GM12878 (cell line): Measurements from ENCODE around the gene DMD. TPM values are rescaled to one million over a fixed set of nuclear protein-coding genes. Genes with fewer than 3 reads are reported as not detected.

Experiments used
- ATAC-seq: fragments of 200-7000 bp; cut with Tn5 transposase; 3 replicates; pipeline ENCODE4 v1.9.1; 2020; ENCODE audit warnings: mild to moderate bottlenecking, moderate library complexity
- BruUV-seq: library from RNA; stranded (reverse); fragments of 400-500 nt; replicated peaks from 2 replicates; lab custom pipeline; 2021; lab: Mats Ljungman, UMichigan
- CTCF ChIA-PET: fragments of 300-600 bp; sonication (Branson Sonifier 250); formaldehyde crosslinking; extraction: SDS; loops from one replicate; lab custom pipeline; 2021; ENCODE audit warnings: inconsistent platforms; lab: Yijun Ruan, JAX
- POLR2A ChIA-PET: fragments of 350-600 bp; formaldehyde crosslinking; extraction: SDS; loops from one replicate; lab custom pipeline; 2021; ENCODE audit warnings: inconsistent platforms; lab: Charles Lee
- RAD21 ChIA-PET: fragments of 300-600 bp; sonication (Branson Sonifier 250); formaldehyde crosslinking; loops from one replicate; lab custom pipeline; 2023; ENCODE audit warnings: antibody characterized with exemption; ENCODE audit not compliant: unreplicated experiment; lab: Charles Lee
- SMC1A ChIA-PET: fragments of 300-600 bp; sonication (Branson Sonifier 250); formaldehyde crosslinking; loops from one replicate; lab custom pipeline; 2023; ENCODE audit not compliant: unreplicated experiment, uncharacterized antibody; lab: Charles Lee
- DNase-seq: peaks from one replicate; pipeline ENCODE4 v3.0.0-alpha.2; 2011; ENCODE audit warnings: low read depth, low spot score
- FAIRE-seq: peaks from 3 replicates; lab custom pipeline; 2011; peaks lifted over from hg19 to GRCh38; lab: Jason Lieb, UNC
- H2AFZ ChIP-seq: 2 replicates; pipeline ENCODE4 v1.6.0; 2011; ENCODE audit warnings: low read depth, low read length, control low read depth; ENCODE audit not compliant: control insufficient read depth
- H3K27ac ChIP-seq: 2 replicates; pipeline ENCODE4 v1.5.1; 2011; ENCODE audit warnings: control low read depth; ENCODE audit not compliant: control insufficient read depth, insufficient read depth
- H3K27me3 ChIP-seq, 2 experiments: replicated peaks in 1 of 2; 2 replicates each; pipeline versions ENCODE4 v1.6.0 to v1.6.1; 2011; ENCODE audit warnings: low read length in 1 of 2; ENCODE audit not compliant: control insufficient read depth in 2 of 2, insufficient read depth in 2 of 2
- H3K36me3 ChIP-seq, 2 experiments: 2 replicates each; pipeline ENCODE4 v1.5.1; 2011; ENCODE audit warnings: low read length in 1 of 2; ENCODE audit not compliant: control insufficient read depth in 2 of 2, insufficient read depth in 2 of 2
- H3K4me1 ChIP-seq: 2 replicates; pipeline ENCODE4 v1.6.1; 2011; ENCODE audit warnings: mild to moderate bottlenecking, low read length, moderate library complexity, mixed read lengths; ENCODE audit not compliant: control insufficient read depth, insufficient read depth
- H3K4me2 ChIP-seq: 2 replicates; pipeline ENCODE4 v1.6.0; 2011; ENCODE audit warnings: control low read depth; ENCODE audit not compliant: control insufficient read depth, insufficient read depth
- H3K4me3 ChIP-seq: fragments of 200-600 bp; sonication (generic); 2 replicates; pipeline ENCODE4 v1.5.1; 2016
- H3K79me2 ChIP-seq: 2 replicates; pipeline ENCODE4 v1.6.0; 2011; ENCODE audit warnings: low read length; ENCODE audit not compliant: control insufficient read depth, insufficient read depth
- H3K9ac ChIP-seq: 2 replicates; pipeline ENCODE4 v1.8.0; 2011; ENCODE audit warnings: low read length, control low read depth, mixed read lengths; ENCODE audit not compliant: control insufficient read depth, insufficient read depth
- H3K9me3 ChIP-seq: replicated peaks from 3 replicates; pipeline ENCODE4 v1.5.1; 2011; ENCODE audit warnings: mild to moderate bottlenecking, low read length; ENCODE audit not compliant: control insufficient read depth, insufficient read depth
- H4K20me1 ChIP-seq: 2 replicates; pipeline ENCODE4 v1.6.0; 2011; ENCODE audit not compliant: control insufficient read depth, insufficient read depth
- CHD1 ChIP-seq: IDR thresholded peaks from 2 replicates; pipeline ENCODE4 v1.6.1; 2012; ENCODE audit warnings: low read depth, low read length, improper control_type of control experiment
- FOXM1 ChIP-seq: IDR thresholded peaks from 2 replicates; pipeline ENCODE4 v1.6.1; 2012; ENCODE audit warnings: low read depth, mild to moderate bottlenecking, inconsistent platforms, low read length, moderate library complexity
- IKZF2 ChIP-seq, 2 experiments: fragments of 450-650 bp; IDR thresholded peaks; 2 replicates each; pipeline ENCODE4 v1.6.1; 2017; ENCODE audit warnings: mild to moderate bottlenecking in 2 of 2, moderate library complexity in 2 of 2
- NR2C1 ChIP-seq: fragments of 450-650 bp; IDR thresholded peaks from 2 replicates; pipeline ENCODE4 v1.6.1; 2017; ENCODE audit warnings: antibody characterized with exemption, mild to moderate bottlenecking, moderate library complexity
- PKNOX1 ChIP-seq: fragments of 450-650 bp; IDR thresholded peaks from 2 replicates; pipeline ENCODE4 v1.6.1; 2016; ENCODE audit warnings: mild to moderate bottlenecking
- POU2F2 ChIP-seq: IDR thresholded peaks from 3 replicates; pipeline ENCODE4 v1.6.1; 2011; ENCODE audit warnings: low read depth, mild to moderate bottlenecking, low read length, borderline replicate concordance
- RELB ChIP-seq: fragments of 450-650 bp; IDR thresholded peaks from 2 replicates; pipeline ENCODE4 v1.6.1; 2017; ENCODE audit warnings: low read depth, mild to moderate bottlenecking, moderate library complexity
- USF1 ChIP-seq: IDR thresholded peaks from 2 replicates; pipeline ENCODE4 v1.6.1; 2011; ENCODE audit warnings: borderline replicate concordance, low read depth, mild to moderate bottlenecking, moderate library complexity, mixed read lengths, low read length; ENCODE audit not compliant: insufficient read depth; ENCODE audit errors: extremely low read length
- ZBTB33 ChIP-seq: fragments of 450-650 bp; IDR thresholded peaks from 2 replicates; pipeline ENCODE4 v1.6.1; 2017; ENCODE audit warnings: mild to moderate bottlenecking
- WGBS: methylation state at CpG from one replicate; pipeline ENCODE4 v1.1.6; 2016; ENCODE audit warnings: low lambda C conversion rate; ENCODE audit not compliant: insufficient replicate concordance, insufficient coverage; ENCODE audit errors: missing lambda C conversion rate; 5-methylcytosine and 5-hydroxymethylcytosine counted together
- in situ Hi-C: fragments of 300-500 bp; cut with MboI; formaldehyde crosslinking; loops from 9 replicates; pipeline ENCODE4 v1.14.3; 2018; ENCODE audit warnings: mixed read lengths
- intact Hi-C: fragments of 100-400 bp; cut with micrococcal nuclease; formaldehyde crosslinking; loops from one replicate; pipeline ENCODE4 v1.14.2; 2022; ENCODE audit not compliant: unreplicated experiment
- polyA plus RNA-seq, 11 experiments: library from polyadenylated mRNA; depleted of rRNA in 4 of 11; unstranded in 6 of 11; stranded (reverse) in 5 of 11; fragments of >200 nt; fragmentation: Nextera tagmentation in 4 of 11; fragmentation: Illumina TruSeq in 1 of 11; extraction: Ambion mirVana in 4 of 11; extraction: Trizol in 1 of 11; gene quantifications; 1 replicate in 1 of 11; 2 replicates in 10 of 11; pipeline versions ENCODE4 v1.2.1 to v1.2.3, GENCODE V29; 2011 to 2016; ENCODE audit warnings: inconsistent platforms in 2 of 11, missing spikeins in 2 of 11, low read depth in 1 of 11
- total RNA-seq, 4 experiments: library from RNA; depleted of rRNA in 3 of 4; stranded (reverse); fragments of >200 nt in 3 of 4; fragmentation: Illumina TruSeq in 1 of 4; extraction: Trizol in 1 of 4; gene quantifications; 2 replicates each; pipeline versions ENCODE4 v1.2.1 to v1.2.3, GENCODE V29; 2013 to 2021
- TF ChIP-seq, protein P1 (sequence below): fragments of 450-650 bp; formaldehyde crosslinking; IDR thresholded peaks from 2 replicates; pipeline ENCODE4 v1.5.0; 2022; ENCODE audit warnings: mild to moderate bottlenecking, missing genetic modification characterization

DMD gene
- total and polyA plus RNA-seq, 10 of the 15 experiments (the other 5 are each of a cell fraction or from before 2014, with no cell fraction given), result 1.4 to 24.3 (median 4.3) TPM

GRCh38 chrX:31307952-31308351 is 1903.4 kb downstream of the DMD start (continued):
- TF ChIP-seq, protein P1, sequence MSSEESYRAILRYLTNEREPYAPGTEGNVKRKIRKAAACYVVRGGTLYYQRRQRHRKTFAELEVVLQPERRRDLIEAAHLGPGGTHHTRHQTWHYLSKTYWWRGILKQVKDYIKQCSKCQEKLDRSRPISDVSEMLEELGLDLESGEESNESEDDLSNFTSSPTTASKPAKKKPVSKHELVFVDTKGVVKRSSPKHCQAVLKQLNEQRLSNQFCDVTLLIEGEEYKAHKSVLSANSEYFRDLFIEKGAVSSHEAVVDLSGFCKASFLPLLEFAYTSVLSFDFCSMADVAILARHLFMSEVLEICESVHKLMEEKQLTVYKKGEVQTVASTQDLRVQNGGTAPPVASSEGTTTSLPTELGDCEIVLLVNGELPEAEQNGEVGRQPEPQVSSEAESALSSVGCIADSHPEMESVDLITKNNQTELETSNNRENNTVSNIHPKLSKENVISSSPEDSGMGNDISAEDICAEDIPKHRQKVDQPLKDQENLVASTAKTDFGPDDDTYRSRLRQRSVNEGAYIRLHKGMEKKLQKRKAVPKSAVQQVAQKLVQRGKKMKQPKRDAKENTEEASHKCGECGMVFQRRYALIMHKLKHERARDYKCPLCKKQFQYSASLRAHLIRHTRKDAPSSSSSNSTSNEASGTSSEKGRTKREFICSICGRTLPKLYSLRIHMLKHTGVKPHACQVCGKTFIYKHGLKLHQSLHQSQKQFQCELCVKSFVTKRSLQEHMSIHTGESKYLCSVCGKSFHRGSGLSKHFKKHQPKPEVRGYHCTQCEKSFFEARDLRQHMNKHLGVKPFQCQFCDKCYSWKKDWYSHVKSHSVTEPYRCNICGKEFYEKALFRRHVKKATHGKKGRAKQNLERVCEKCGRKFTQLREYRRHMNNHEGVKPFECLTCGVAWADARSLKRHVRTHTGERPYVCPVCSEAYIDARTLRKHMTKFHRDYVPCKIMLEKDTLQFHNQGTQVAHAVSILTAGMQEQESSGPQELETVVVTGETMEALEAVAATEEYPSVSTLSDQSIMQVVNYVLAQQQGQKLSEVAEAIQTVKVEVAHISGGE (CRISPR knock-in tag), result no peak
- TF ChIP-seq POU2F2 (no peak), CHD1 (no peak), RELB (no peak), USF1 (no peak)

DNA sequence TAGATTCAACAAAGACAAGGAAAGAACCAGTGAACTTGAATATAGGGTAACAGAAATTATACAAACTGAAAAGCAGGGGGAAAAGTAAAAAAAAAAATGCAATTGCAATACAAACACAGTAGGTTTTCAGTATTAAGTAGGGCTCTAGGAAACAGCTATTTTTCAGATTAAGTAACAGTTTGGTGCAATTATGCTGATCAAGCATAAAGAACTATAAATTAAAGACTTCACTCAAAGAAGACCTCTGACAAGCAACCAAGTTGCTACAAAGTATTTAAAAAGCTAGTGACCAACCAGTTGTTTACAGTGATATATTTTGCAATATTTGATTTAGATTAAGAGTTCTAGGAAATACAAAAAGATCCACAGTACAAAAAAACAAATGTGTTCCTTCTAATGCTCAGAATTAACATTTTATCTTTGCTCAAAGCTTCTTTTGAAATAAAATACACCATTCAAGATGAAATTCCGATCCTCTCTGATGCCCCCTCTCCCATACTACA is 1908.7 kb downstream of the DMD start:
- Histone ChIP-seq H3K9ac (no peak overlapping the region), H3K4me3 (no peak overlapping the region), H3K9me3 (no peaks in the 10 kb centered on the region; the same call in 2 of the 3 replicates), H2AFZ (no peak overlapping the region), H3K4me2 (no peak overlapping the region), H3K79me2 (no peaks in the 10 kb centered on the region), H3K27ac (no peak overlapping the region), H3K27me3 (no peaks in the 10 kb centered on the region; a peak in 1 of 4 replicates), H3K36me3 (no peaks in the 10 kb centered on the region), H4K20me1 (no peaks in the 10 kb centered on the region), H3K4me1 (no peaks in the 10 kb centered on the region)
- in situ Hi-C loops (no loop called here), intact Hi-C loops (no loop called here)
- no TSS peak for BruUV-seq
- POLR2A ChIA-PET, result no interaction called here
- FAIRE-seq, result no peak
- ATAC-seq, result no peak
- no peak for DNase-seq
- SMC1A ChIA-PET, result interaction anchor here (0.6 to 2.1 kb wide), 2 partner anchors 10 to 213 kb away, joined by 3 to 9 read pairs; no protein-coding TSS in a partner anchor
- RAD21 ChIA-PET, result no interaction called here
- CTCF ChIA-PET, result interaction anchor here (1.1 to 1.4 kb wide), 2 partner anchors 10 to 89 kb away, joined by 3 to 4 read pairs; no protein-coding TSS in a partner anchor
- 5% methylated on average over 1 of the region's 1 CpG for WGBS
- no peak for TF ChIP-seq PKNOX1
- TF ChIP-seq IKZF2 (IDR thresholded peaks at IDR 0.05), result no peak
- no peak for TF ChIP-seq RELB
- no peak for TF ChIP-seq ZBTB33
- no peak for TF ChIP-seq FOXM1
- TF ChIP-seq NR2C1, result no peak
